Measurements from ENCODE around the gene COBL.

Gene COBL

GRCh38 chr7:51160990-51161615 is 155.5 kb downstream of the COBL start:
- Histone ChIP-seq H3K27me3 (no peaks in the 10 kb centered on the region), H3K36me3 (no peaks in the 10 kb centered on the region), H3K4me1 (ENCODE audit: control insufficient read depth in 1 of 2, insufficient read depth in 1 of 2, low read depth in 1 of 2, low read length in 1 of 2) (no peaks in the 10 kb centered on the region), H3K27ac (no peak overlapping the region), H3K4me3 (ENCODE audit: low read depth in 1 of 2, low read length in 1 of 2) (no peak overlapping the region), H3K9me3 (no peaks in the 10 kb centered on the region)
- TF ChIP-seq CTCF (IDR thresholded peaks at IDR 0.05): peak; percentile 47

GRCh38 chr7:51160411-51160810 is 156.2 kb downstream of the COBL start:
- Histone ChIP-seq H3K27ac (no peak overlapping the region), H3K9me3 (no peaks in the 10 kb centered on the region), H3K36me3 (no peaks in the 10 kb centered on the region), H3K4me1 (ENCODE audit: control insufficient read depth in 1 of 2, insufficient read depth in 1 of 2, low read depth in 1 of 2, low read length in 1 of 2) (no peaks in the 10 kb centered on the region), H3K4me3 (ENCODE audit: low read depth in 1 of 2, low read length in 1 of 2) (no peak overlapping the region), H3K27me3 (no peaks in the 10 kb centered on the region)
- no peak for TF ChIP-seq CTCF (IDR thresholded peaks at IDR 0.05)

- no peak for TF ChIP-seq CTCF (IDR thresholded peaks at IDR 0.05)
These were observed 157.7 kb downstream of the COBL start for GRCh38 chr7:51158742-51159445.

GRCh38 chr7:51158211-51158610 is 158.4 kb downstream of the COBL start:
- Histone ChIP-seq H3K4me1 (ENCODE audit: control insufficient read depth in 1 of 2, insufficient read depth in 1 of 2, low read depth in 1 of 2, low read length in 1 of 2) (no peaks in the 10 kb centered on the region), H3K36me3 (no peaks in the 10 kb centered on the region), H3K4me3 (ENCODE audit: low read depth in 1 of 2, low read length in 1 of 2) (no peak overlapping the region), H3K9me3 (no peaks in the 10 kb centered on the region), H3K27me3 (no peaks in the 10 kb centered on the region), H3K27ac (no peak overlapping the region)
- no peak for TF ChIP-seq CTCF (IDR thresholded peaks at IDR 0.05)

More at GRCh38 chr7:51158742-51159445, 157.7 kb downstream of the COBL start:
- Histone ChIP-seq H3K27ac (no peak overlapping the region), H3K4me3 (ENCODE audit: low read depth in 1 of 2, low read length in 1 of 2) (no peak overlapping the region), H3K4me1 (ENCODE audit: control insufficient read depth in 1 of 2, insufficient read depth in 1 of 2, low read depth in 1 of 2, low read length in 1 of 2) (no peaks in the 10 kb centered on the region), H3K27me3 (no peaks in the 10 kb centered on the region), H3K9me3 (no peaks in the 10 kb centered on the region), H3K36me3 (no peaks in the 10 kb centered on the region)

- no peak overlapping the region for H3K4me3 ChIP-seq (ENCODE audit: low read depth in 1 of 2, low read length in 1 of 2)
- H3K36me3 ChIP-seq: no peaks in the 10 kb centered on the region
- H3K27ac ChIP-seq: no peak overlapping the region
- no peaks in the 10 kb centered on the region for H3K4me1 ChIP-seq (ENCODE audit: control insufficient read depth in 1 of 2, insufficient read depth in 1 of 2, low read depth in 1 of 2, low read length in 1 of 2)
- no peaks in the 10 kb centered on the region for H3K9me3 ChIP-seq
- no peaks in the 10 kb centered on the region for H3K27me3 ChIP-seq
- TF ChIP-seq CTCF (IDR thresholded peaks at IDR 0.05): no peak
These were observed 162.4 kb downstream of the COBL start for GRCh38 chr7:51154201-51154600.
